Stimulated activated naive B cell treated with anti-CD40 and anti-IgM and Interleukin-4, amounts not matched to agents 10 μg/mL and 1 μg/mL and 100 μg/mL, for 72 hours (primary cell): Measurements from ENCODE around the gene STK17A.
"Not testable (repeated sequence)": the region's sequence is repeated elsewhere in the genome, so short reads cannot be mapped to it uniquely, and the experiment has no call there.

Experiments
- ATAC-seq, 2 donors: fragments of 150-1000 bp; cut with Tn5 transposase; replicated peaks; 2 replicates each; pipeline ENCODE4 v1.10.0; 2021; ENCODE audit warnings: moderate library complexity in 1 of 2
- DNase-seq: peaks from one replicate; pipeline ENCODE4 v3.0.0; 2021
- H3K27ac Mint-ChIP-seq: one replicate; pipeline ENCODE4 v1.8.0; 2022; ENCODE audit warnings: mild to moderate bottlenecking, mixed read lengths
- H3K27me3 Mint-ChIP-seq, 2 donors: one replicate each; pipeline ENCODE4 v1.8.0; 2022; ENCODE audit warnings: mixed read lengths in 2 of 2
- H3K36me3 Mint-ChIP-seq, 2 donors: one replicate each; pipeline ENCODE4 v1.8.0; 2022; ENCODE audit warnings: mixed read lengths in 2 of 2, mild to moderate bottlenecking in 1 of 2
- H3K4me1 Mint-ChIP-seq, 2 donors: one replicate each; pipeline ENCODE4 v1.8.0; 2022; ENCODE audit warnings: mixed read lengths in 2 of 2, mild to moderate bottlenecking in 1 of 2
- H3K4me3 Mint-ChIP-seq, 2 donors: one replicate each; pipeline ENCODE4 v1.8.0; 2022; ENCODE audit warnings: mild to moderate bottlenecking in 2 of 2, mixed read lengths in 2 of 2, moderate library complexity in 1 of 2
- H3K9me3 Mint-ChIP-seq, 2 donors: one replicate each; pipeline ENCODE4 v1.8.0; 2022; ENCODE audit warnings: mixed read lengths in 2 of 2, mild to moderate bottlenecking in 1 of 2

The STK17A gene

DNA sequence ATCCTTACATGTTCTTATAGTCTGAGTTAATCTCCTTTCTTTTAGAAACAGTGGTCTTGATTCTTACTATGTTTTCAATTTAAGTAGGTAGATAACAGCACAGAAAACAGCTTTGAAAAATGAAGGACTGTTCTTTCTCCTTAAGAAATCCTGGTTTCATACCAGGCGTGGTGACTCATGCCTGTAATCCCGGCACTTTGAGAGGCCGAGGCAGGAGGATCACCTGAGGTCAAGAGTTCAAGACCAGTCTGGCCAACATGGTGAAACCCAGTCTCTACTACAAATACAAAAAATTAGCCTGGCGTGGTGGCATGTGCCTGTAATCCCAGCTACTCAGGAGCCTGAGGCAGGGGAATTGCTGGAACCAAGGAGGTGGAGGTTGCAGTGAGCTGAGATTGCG lies 13.5 kb downstream of the STK17A start:
- not testable (repeated sequence) for ATAC-seq, H3K4me3 Mint-ChIP-seq, H3K27me3 Mint-ChIP-seq, H3K9me3 Mint-ChIP-seq, DNase-seq
- Mint-ChIP-seq H3K27ac (peak overlapping the region; percentile 56), H3K36me3 (peaks cover 8 to 14% of the 10 kb centered on the region in 2 donors), H3K4me1 (peaks cover 28 to 55% of the 10 kb centered on the region in 2 donors)

GRCh38 chr7:43600056-43600455 lies 17.1 kb downstream of the STK17A start:
- ATAC-seq (no peak), DNase-seq (no peak)
- Mint-ChIP-seq H3K4me3 (no peak overlapping the region), H3K27ac (peak overlapping the region; percentile 81), H3K36me3 (peaks cover 16 to 18% of the 10 kb centered on the region in 2 donors), H3K4me1 (peaks cover 17 to 31% of the 10 kb centered on the region in 2 donors), H3K27me3 (no peaks in the 10 kb centered on the region), H3K9me3 (peaks cover 5 to 8% of the 10 kb centered on the region in 2 donors)

DNA sequence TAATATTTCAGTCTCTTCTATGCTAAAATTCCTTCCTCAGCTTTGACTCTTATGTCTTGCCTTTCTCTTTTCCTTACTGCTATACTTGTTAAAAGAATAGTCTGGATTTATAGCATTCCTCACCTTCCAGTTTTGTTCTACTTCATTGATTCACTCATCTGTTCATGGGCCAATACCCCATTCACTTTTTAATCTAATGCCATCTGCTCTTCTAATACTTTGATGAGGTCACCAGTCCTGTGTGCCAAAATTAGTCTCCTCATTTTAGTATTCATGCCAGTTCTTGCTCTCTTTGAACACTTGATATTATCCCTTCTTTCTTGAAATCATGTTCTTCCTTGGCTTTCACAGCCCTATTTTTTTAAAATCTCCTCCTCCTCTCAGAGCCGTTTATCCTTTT lies 19.3 kb downstream of the STK17A start:
- no peak overlapping the region for H3K4me3 Mint-ChIP-seq
- peaks cover 23 to 28% of the 10 kb centered on the region in 2 donors for H3K36me3 Mint-ChIP-seq
- no peak overlapping the region for H3K27ac Mint-ChIP-seq
- peaks cover 5 to 11% of the 10 kb centered on the region in 2 donors for H3K9me3 Mint-ChIP-seq
- DNase-seq (no peak), ATAC-seq (no peak)
- H3K27me3 Mint-ChIP-seq, result no peaks in the 10 kb centered on the region
- H3K4me1 Mint-ChIP-seq, result peaks cover 24 to 34% of the 10 kb centered on the region in 2 donors

GRCh38 chr7:43604251-43604650 lies 21.3 kb downstream of the STK17A start:
- H3K4me3 Mint-ChIP-seq, result no peak overlapping the region

DNA sequence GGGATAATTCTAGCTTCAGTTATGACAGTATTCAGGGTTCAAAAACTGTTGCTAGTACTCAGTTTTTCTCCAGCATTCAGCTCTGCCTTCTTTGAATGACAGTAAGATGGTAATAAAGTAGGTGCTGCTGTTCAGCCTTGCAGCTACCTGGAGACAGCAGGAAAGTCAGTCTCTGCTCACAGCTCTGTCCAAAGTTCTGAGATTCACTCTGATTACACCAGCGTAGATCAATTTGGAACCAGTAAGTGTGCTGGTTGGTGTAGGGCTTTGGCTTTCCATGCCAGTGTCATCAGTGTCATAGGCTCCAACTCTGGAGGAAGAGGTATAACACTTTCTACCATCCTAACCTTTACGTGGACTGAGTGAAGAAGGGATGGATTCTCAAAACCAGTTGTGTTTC lies 26.2 kb downstream of the STK17A start:
- peak overlapping the region; percentile 20 for H3K27ac Mint-ChIP-seq
- peaks cover 5 to 11% of the 10 kb centered on the region in 2 donors for H3K9me3 Mint-ChIP-seq
- ATAC-seq (no peak), DNase-seq (no peak)
- H3K27me3 Mint-ChIP-seq, result no peaks in the 10 kb centered on the region
- H3K4me1 Mint-ChIP-seq, result peaks cover 46 to 59% of the 10 kb centered on the region in 2 donors
- H3K4me3 Mint-ChIP-seq, result no peak overlapping the region
- peaks cover 41 to 51% of the 10 kb centered on the region in 2 donors for H3K36me3 Mint-ChIP-seq

More at GRCh38 chr7:43604251-43604650, 21.3 kb downstream of the STK17A start:
- peaks cover 5 to 11% of the 10 kb centered on the region in 2 donors for H3K9me3 Mint-ChIP-seq
- ATAC-seq, result no peak
- peaks cover 35 to 43% of the 10 kb centered on the region in 2 donors for H3K4me1 Mint-ChIP-seq
- H3K27me3 Mint-ChIP-seq, result no peaks in the 10 kb centered on the region
- no peak overlapping the region for H3K27ac Mint-ChIP-seq
- peaks cover 33 to 36% of the 10 kb centered on the region in 2 donors for H3K36me3 Mint-ChIP-seq
- DNase-seq, result no peak

DNA sequence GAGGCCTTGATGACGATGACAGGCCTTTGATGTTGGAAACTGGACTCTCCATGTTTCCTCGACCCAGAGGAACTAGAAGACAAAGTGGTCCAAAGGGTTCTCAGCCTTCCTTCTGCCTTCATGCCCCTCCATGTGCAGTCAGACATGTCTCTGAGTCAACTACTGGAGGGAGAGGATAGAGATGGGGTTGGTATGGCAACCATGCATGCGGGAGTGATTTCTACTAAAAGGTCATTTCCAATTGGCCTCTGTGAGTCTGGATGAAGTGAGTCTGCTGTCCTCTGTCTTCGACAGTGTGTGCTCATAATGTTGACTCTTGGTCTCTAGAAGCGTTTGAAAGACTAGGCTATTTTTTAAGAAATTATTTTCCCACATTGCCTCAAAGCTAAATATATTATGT lies 29.2 kb downstream of the STK17A start:
- no peaks in the 10 kb centered on the region for H3K27me3 Mint-ChIP-seq
- DNase-seq, result no peak
- H3K36me3 Mint-ChIP-seq, result peaks cover 33 to 41% of the 10 kb centered on the region in 2 donors
- H3K4me1 Mint-ChIP-seq, result peaks cover 36 to 47% of the 10 kb centered on the region in 2 donors
- ATAC-seq, result peak in 1 of 2 donors; percentile 31
- H3K9me3 Mint-ChIP-seq, result no peaks in the 10 kb centered on the region
- H3K4me3 Mint-ChIP-seq, result no peak overlapping the region
- H3K27ac Mint-ChIP-seq, result peak overlapping the region; percentile 9

GRCh38 chr7:43612599-43613589 lies 30.0 kb downstream of the STK17A start:
- Mint-ChIP-seq H3K9me3 (no peaks in the 10 kb centered on the region), H3K4me1 (peaks cover 36 to 47% of the 10 kb centered on the region in 2 donors), H3K4me3 (peak overlapping the region; percentile 10 to 52), H3K27me3 (no peaks in the 10 kb centered on the region), H3K27ac (peak overlapping the region; percentile 87), H3K36me3 (peaks cover 33 to 41% of the 10 kb centered on the region in 2 donors)
- ATAC-seq (peak; percentile 77 to 87), DNase-seq (no peak)

DNA sequence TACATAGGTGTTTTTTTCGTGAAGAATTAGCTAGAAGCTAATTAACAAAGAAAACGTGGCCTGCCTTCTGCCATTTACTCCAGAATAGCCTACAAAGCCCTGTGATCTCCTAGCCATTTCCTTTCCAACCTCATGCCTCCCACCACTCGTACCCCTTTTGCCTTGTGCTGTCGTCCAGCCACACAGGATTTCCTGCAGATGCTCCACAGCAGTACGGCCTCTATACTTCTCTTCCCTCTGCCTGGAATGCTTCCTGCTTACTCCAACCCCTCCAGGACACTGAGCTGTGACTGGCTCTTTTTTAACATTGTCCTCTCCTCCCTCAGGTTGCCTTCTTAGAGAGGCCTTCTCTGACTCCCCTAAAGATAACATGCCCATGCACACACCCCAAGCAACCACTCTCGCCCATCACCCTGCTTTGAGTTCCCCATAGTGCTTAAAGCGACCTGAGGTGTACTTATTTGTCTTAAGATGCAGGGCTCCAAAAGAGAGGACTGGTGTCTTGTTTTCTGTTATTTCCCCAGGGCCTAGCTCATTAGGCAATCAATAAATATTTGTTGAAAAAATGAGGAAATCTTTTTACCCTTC lies 32.7 kb downstream of the STK17A start:
- H3K4me1 Mint-ChIP-seq, result peaks cover 25 to 37% of the 10 kb centered on the region in 2 donors
- no peak for DNase-seq
- H3K36me3 Mint-ChIP-seq, result peaks cover 20 to 30% of the 10 kb centered on the region in 2 donors
- H3K27ac Mint-ChIP-seq, result peak overlapping the region; percentile 88
- H3K9me3 Mint-ChIP-seq, result no peaks in the 10 kb centered on the region
- peak overlapping the region in 1 of 2 donors; percentile 1 for H3K4me3 Mint-ChIP-seq
- no peak for ATAC-seq
- H3K27me3 Mint-ChIP-seq, result no peaks in the 10 kb centered on the region

GRCh38 chr7:43616977-43617376 lies 34.1 kb downstream of the STK17A start:
- no peak overlapping the region for H3K27ac Mint-ChIP-seq
- ATAC-seq, result no peak
- H3K36me3 Mint-ChIP-seq, result peaks cover 26 to 34% of the 10 kb centered on the region in 2 donors
- H3K9me3 Mint-ChIP-seq, result no peaks in the 10 kb centered on the region
- DNase-seq, result no peak
- H3K4me1 Mint-ChIP-seq, result peaks cover 29 to 41% of the 10 kb centered on the region in 2 donors
- no peaks in the 10 kb centered on the region for H3K27me3 Mint-ChIP-seq
- no peak overlapping the region for H3K4me3 Mint-ChIP-seq

GRCh38 chr7:43618073-43618472 lies 35.2 kb downstream of the STK17A start:
- peaks cover 26 to 33% of the 10 kb centered on the region in 2 donors for H3K36me3 Mint-ChIP-seq
- no peak overlapping the region for H3K4me3 Mint-ChIP-seq
- no peaks in the 10 kb centered on the region for H3K27me3 Mint-ChIP-seq
- no peak overlapping the region for H3K27ac Mint-ChIP-seq
- no peak for DNase-seq
- H3K4me1 Mint-ChIP-seq, result peaks cover 27 to 41% of the 10 kb centered on the region in 2 donors
- no peak for ATAC-seq
- H3K9me3 Mint-ChIP-seq, result no peaks in the 10 kb centered on the region

DNA sequence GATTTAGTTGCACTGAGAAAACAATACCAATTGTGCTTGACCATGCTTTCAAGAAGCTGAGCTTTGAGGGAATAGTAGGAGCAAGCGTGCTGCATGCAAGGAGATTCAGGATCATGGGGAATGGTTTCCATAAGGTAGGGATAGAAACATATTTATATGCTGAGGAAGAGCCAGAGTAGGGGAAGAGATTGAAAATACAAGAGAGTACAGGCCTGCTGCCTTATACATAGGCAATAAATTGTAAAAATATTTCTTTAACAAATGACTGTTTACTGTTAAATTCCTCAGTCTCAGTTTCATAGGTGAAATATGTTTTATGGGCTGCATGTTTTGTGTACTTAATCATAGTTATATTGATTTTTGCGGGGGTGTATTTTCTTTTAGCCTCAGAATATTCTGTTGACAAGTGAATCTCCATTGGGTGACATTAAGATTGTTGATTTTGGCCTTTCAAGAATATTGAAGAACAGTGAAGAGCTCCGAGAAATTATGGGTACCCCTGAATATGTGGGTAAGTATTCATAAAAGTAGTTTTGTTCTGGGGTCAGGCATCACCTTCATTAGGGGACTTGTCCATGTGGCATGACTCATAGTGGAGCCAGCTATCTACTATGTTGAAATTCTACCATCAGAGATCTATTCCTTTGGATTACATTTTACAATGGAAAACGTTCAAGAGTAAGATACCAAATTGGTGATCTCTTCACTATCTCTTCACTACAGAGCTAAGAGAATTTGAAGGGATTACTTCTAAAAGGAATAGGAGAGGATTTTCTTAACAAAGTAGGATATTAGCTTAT lies 36.5 kb downstream of the STK17A start:
- Mint-ChIP-seq H3K27me3 (no peaks in the 10 kb centered on the region), H3K36me3 (peaks cover 22 to 36% of the 10 kb centered on the region in 2 donors), H3K4me3 (no peak overlapping the region), H3K9me3 (no peaks in the 10 kb centered on the region), H3K4me1 (peaks cover 20 to 36% of the 10 kb centered on the region in 2 donors), H3K27ac (no peak overlapping the region)
- DNase-seq (no peak), ATAC-seq (no peak)

DNA sequence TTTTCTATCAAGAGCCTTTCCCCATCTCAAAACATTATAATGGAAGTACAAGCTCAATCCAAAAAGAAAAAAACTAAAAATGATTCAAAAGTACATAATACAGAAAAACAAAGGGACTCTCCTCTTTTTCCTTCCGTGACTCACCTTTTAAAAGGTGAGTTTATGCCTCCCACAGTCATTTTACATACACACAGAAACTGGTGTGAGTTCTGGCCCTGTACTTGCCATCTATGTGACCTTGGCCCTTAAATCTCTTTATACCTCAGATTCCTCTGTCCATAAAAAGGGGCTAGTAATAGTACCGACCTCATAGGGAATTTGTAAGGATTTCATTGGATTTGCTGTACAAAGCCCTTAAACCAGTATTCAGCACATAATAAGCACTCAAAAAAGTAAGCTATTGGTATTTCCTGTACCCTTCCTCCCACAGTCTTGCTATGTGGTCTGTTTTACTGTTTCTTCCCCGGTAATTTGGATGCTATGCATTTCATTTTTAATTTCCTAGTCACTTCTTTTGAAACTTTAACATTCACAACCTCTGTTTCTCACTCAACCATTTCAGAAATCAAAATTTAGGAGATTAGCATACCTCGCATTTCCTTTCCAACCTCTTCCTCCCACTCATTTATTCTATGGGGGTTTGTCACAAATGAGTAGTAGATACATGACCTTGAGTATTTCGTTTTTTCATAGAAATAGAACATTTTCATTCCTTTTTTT lies 39.0 kb downstream of the STK17A start:
- peaks cover 24 to 43% of the 10 kb centered on the region in 2 donors for H3K36me3 Mint-ChIP-seq
- ATAC-seq, result peak; percentile 64 to 68

DNA sequence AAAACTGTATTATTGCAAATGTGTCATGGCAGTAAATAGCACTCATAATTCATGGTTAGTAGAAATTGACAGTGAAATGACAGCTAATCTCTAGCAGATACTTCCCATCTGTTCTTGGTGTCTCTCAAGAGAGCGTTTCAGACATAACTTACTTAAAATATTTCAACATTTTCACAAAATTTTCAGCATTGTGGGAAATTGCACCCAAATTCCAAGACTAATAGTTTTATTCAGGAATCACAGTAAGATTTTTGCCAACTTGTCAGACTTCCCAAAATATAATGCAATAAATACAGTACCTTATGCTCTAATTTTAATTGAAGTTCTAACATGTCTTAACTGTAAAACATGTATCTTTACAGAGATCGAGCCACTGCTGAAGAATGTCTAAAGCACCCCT lies 41.2 kb downstream of the STK17A start:
- no peak for ATAC-seq
- no peak overlapping the region for H3K4me3 Mint-ChIP-seq
- H3K27me3 Mint-ChIP-seq, result no peaks in the 10 kb centered on the region
- H3K27ac Mint-ChIP-seq, result peak overlapping the region; percentile 52
- H3K36me3 Mint-ChIP-seq, result peaks cover 44 to 65% of the 10 kb centered on the region in 2 donors
- H3K4me1 Mint-ChIP-seq, result peaks cover 36 to 68% of the 10 kb centered on the region in 2 donors
- no peak for DNase-seq
- no peaks in the 10 kb centered on the region for H3K9me3 Mint-ChIP-seq

More for the DNA sequence above, 39.0 kb downstream of the STK17A start:
- peak overlapping the region; percentile 2 for H3K27ac Mint-ChIP-seq
- DNase-seq, result no peak
- no peaks in the 10 kb centered on the region for H3K27me3 Mint-ChIP-seq
- peak overlapping the region; percentile 9 to 30 for H3K4me3 Mint-ChIP-seq
- H3K9me3 Mint-ChIP-seq, result no peaks in the 10 kb centered on the region
- peaks cover 28 to 49% of the 10 kb centered on the region in 2 donors for H3K4me1 Mint-ChIP-seq
